Neutrophil (primary cell): ENCODE results near the gene LIPM.

ENCODE experiments used
- H3K27ac ChIP-seq: fragments of 200-600 bp; sonication (generic); 2 replicates; pipeline ENCODE4 v1.5.1; 2016; ENCODE audit warnings: mild to moderate bottlenecking, moderate library complexity
- H3K27me3 ChIP-seq: fragments of 200-600 bp; sonication (generic); 2 replicates; pipeline ENCODE4 v1.6.0; 2016; ENCODE audit warnings: mild to moderate bottlenecking
- H3K36me3 ChIP-seq: fragments of 200-600 bp; sonication (generic); 2 replicates; pipeline ENCODE4 v1.5.1; 2017
- H3K4me1 ChIP-seq, 2 experiments: fragments of 200-600 bp in 1 of 2; sonication (generic) in 1 of 2; 1 replicate in 1 of 2; 2 replicates in 1 of 2; pipeline versions ENCODE4 v1.5.1 to v1.6.1; 2013 to 2016; ENCODE audit warnings: low read depth in 1 of 2, low read length in 1 of 2, mild to moderate bottlenecking in 1 of 2, moderate library complexity in 1 of 2; ENCODE audit not compliant: control insufficient read depth in 1 of 2, insufficient read depth in 1 of 2
- H3K4me3 ChIP-seq, 2 experiments: fragments of 200-600 bp in 1 of 2; sonication (generic) in 1 of 2; 1 replicate in 1 of 2; 2 replicates in 1 of 2; pipeline ENCODE4 v1.5.1; 2013 to 2016; ENCODE audit warnings: low read depth in 1 of 2, low read length in 1 of 2, mild to moderate bottlenecking in 1 of 2, moderate library complexity in 1 of 2
- H3K9me3 ChIP-seq: fragments of 200-600 bp; sonication (generic); 2 replicates; pipeline ENCODE4 v1.5.1; 2016
- TF ChIP-seq, protein P1 (sequence below): fragments of 200-600 bp; sonication (generic); IDR thresholded peaks from 2 replicates; pipeline ENCODE4 v1.5.1; 2016; ENCODE audit warnings: antibody characterized with exemption

The LIPM gene

DNA sequence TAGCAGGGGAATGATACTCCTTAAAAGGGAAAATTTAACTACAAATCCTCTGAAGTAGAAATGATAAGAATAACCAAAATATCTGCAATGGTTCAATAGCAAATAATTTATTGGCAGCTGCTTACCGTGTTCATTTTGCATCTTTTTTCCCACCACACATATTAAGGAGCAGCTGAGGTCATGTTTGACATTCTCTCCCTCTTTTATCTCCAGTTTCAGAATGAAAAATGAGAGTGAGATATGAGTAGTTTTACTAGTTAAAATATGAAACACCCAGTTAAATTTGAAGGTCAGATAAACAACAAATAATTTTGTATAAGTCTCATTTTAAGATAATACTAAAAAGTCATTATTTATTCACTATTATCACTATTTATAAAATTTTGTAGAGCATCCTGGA is 39.6 kb upstream of the LIPM start:
- TF ChIP-seq, protein P1, sequence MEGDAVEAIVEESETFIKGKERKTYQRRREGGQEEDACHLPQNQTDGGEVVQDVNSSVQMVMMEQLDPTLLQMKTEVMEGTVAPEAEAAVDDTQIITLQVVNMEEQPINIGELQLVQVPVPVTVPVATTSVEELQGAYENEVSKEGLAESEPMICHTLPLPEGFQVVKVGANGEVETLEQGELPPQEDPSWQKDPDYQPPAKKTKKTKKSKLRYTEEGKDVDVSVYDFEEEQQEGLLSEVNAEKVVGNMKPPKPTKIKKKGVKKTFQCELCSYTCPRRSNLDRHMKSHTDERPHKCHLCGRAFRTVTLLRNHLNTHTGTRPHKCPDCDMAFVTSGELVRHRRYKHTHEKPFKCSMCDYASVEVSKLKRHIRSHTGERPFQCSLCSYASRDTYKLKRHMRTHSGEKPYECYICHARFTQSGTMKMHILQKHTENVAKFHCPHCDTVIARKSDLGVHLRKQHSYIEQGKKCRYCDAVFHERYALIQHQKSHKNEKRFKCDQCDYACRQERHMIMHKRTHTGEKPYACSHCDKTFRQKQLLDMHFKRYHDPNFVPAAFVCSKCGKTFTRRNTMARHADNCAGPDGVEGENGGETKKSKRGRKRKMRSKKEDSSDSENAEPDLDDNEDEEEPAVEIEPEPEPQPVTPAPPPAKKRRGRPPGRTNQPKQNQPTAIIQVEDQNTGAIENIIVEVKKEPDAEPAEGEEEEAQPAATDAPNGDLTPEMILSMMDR, result no peak
- Histone ChIP-seq H3K36me3 (peaks cover 41% of the 10 kb centered on the region), H3K27ac (no peak overlapping the region), H3K27me3 (no peaks in the 10 kb centered on the region), H3K9me3 (no peaks in the 10 kb centered on the region), H3K4me3 (no peak overlapping the region), H3K4me1 (peaks cover 38 to 60% of the 10 kb centered on the region in 2 experiments)

DNA sequence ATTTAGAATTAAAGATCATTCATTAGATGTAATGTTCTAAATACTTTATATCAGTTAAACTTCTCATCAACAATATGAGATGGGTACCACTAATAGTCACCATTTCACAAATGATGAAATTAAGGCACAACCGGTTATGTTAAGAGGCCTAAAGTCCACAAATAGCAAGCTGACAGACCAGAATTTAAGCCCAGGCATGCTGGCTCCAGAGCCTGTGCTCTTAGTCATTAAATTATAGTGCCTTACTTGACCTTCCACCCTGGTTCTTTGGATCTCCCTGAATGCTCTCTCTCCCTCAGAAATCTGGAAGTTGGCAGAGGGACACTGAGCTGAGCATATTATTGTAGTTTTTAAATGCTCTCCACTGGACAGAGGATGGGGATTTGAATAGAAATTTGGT is 39.1 kb upstream of the LIPM start:
- TF ChIP-seq, protein P1, result no peak
- H3K4me1 ChIP-seq, result peaks cover 38 to 60% of the 10 kb centered on the region in 2 experiments
- H3K4me3 ChIP-seq, result no peak overlapping the region
- no peaks in the 10 kb centered on the region for H3K27me3 ChIP-seq
- H3K27ac ChIP-seq, result no peak overlapping the region
- H3K9me3 ChIP-seq, result no peaks in the 10 kb centered on the region
- peaks cover 41% of the 10 kb centered on the region for H3K36me3 ChIP-seq

GRCh38 chr10:88764110-88764509 is 38.4 kb upstream of the LIPM start:
- no peaks in the 10 kb centered on the region for H3K27me3 ChIP-seq
- no peak overlapping the region for H3K27ac ChIP-seq
- no peak overlapping the region for H3K4me3 ChIP-seq
- no peaks in the 10 kb centered on the region for H3K9me3 ChIP-seq
- peaks cover 34 to 57% of the 10 kb centered on the region in 2 experiments for H3K4me1 ChIP-seq
- TF ChIP-seq, protein P1, result no peak
- peaks cover 41% of the 10 kb centered on the region for H3K36me3 ChIP-seq

DNA sequence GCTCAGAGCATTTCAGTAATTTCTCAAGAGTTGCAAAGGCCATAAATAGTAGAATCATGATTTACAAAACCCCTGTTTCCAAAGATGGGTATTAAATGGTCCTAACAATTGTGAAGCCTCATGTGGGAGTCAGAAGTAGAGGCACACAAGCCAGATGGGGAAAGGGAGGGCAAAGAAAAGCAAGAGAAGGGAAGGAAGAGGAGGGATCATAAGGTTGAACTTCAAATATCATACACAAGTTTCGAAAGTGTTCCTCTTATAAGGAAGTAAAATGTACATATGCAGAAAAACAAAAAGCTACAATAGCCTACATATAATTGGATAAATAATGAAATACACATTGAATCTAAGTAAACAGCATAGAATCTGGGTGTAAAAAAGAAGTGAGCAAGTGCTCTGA is 36.7 kb upstream of the LIPM start:
- Histone ChIP-seq H3K27me3 (no peaks in the 10 kb centered on the region), H3K36me3 (peaks cover 41% of the 10 kb centered on the region), H3K4me1 (peaks cover 16 to 41% of the 10 kb centered on the region in 2 experiments), H3K9me3 (no peaks in the 10 kb centered on the region), H3K27ac (peak overlapping the region; percentile 71), H3K4me3 (no peak overlapping the region)
- TF ChIP-seq, protein P1, result no peak

DNA sequence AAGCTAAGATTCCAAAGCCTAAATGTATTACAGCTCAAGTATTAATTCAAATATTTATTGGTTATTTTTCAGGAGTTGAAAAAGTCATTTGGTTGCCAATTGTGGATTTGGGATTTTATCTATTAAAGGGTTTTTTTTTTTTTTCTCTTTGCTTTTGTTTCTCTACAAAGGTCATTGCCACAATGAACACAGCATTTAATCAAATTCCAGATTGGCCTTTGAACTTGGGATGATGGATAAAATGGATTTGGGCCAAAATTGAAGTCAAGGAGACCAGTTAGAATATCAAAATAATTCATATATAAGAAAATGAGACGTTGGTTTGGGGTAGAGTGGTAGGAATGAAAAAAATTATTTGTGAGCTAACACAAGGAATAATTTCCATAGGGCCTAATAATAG is 33.1 kb upstream of the LIPM start:
- no peaks in the 10 kb centered on the region for H3K27me3 ChIP-seq
- no peak overlapping the region for H3K27ac ChIP-seq
- H3K9me3 ChIP-seq, result no peaks in the 10 kb centered on the region
- H3K36me3 ChIP-seq, result peaks cover 25% of the 10 kb centered on the region
- TF ChIP-seq, protein P1, result no peak
- peaks cover 11 to 21% of the 10 kb centered on the region in 2 experiments for H3K4me1 ChIP-seq
- no peak overlapping the region for H3K4me3 ChIP-seq

DNA sequence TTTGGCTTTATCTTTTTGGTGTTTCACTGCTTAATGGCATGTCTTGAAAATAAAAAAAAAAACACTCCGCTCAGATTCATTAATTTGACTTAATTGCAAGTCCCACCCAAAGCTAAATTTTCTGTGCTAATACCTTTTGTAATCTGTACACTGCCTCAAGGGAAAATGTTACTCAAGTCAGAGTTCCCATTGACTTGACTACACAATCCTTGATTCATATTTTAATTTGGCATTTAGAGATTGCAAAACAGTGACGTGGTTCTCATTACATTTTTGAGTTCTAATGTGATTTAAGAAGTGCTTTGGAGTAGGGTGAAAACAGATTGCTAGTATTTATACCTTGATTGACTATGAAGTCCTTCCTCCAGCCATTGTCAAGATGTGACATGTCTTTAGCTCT is 21.3 kb upstream of the LIPM start:
- no peak overlapping the region for H3K4me3 ChIP-seq
- no peaks in the 10 kb centered on the region for H3K9me3 ChIP-seq
- TF ChIP-seq, protein P1, result no peak
- H3K36me3 ChIP-seq, result no peaks in the 10 kb centered on the region
- peaks cover 4% of the 10 kb centered on the region for H3K27me3 ChIP-seq
- no peak overlapping the region for H3K27ac ChIP-seq
- H3K4me1 ChIP-seq, result no peaks in the 10 kb centered on the region
